Progenitor cell of endocrine pancreas (in vitro differentiated cells): ENCODE measurements around the gene PTGDS. TPM values are rescaled to one million over a fixed set of nuclear protein-coding genes. Genes with fewer than 3 reads are reported as not detected.

Experiments used
- DNase-seq: peaks from one replicate; pipeline ENCODE4 v3.0.0; 2021; ENCODE audit warnings: low spot score; ENCODE audit not compliant: unreplicated experiment
- H3K27ac Mint-ChIP-seq: 2 replicates; pipeline ENCODE4 v1.8.0; 2021; ENCODE audit warnings: mild to moderate bottlenecking, moderate library complexity, mixed read lengths
- H3K27me3 Mint-ChIP-seq: 2 replicates; pipeline ENCODE4 v1.8.0; 2021; ENCODE audit warnings: mixed read lengths
- H3K36me3 Mint-ChIP-seq: 2 replicates; pipeline ENCODE4 v1.8.0; 2022; ENCODE audit warnings: mixed read lengths; ENCODE audit not compliant: insufficient read depth
- H3K4me1 Mint-ChIP-seq: 2 replicates; pipeline ENCODE4 v1.8.0; 2021; ENCODE audit warnings: low read depth, mixed read lengths
- H3K4me3 Mint-ChIP-seq: 2 replicates; pipeline ENCODE4 v1.8.0; 2021; ENCODE audit warnings: low read depth, mild to moderate bottlenecking, moderate library complexity, mixed read lengths
- H3K9me3 Mint-ChIP-seq: 2 replicates; pipeline ENCODE4 v1.8.0; 2021; ENCODE audit warnings: low read depth, mixed read lengths
- CTCF ChIP-seq: fragments of 200-600 bp; sonication (generic); IDR thresholded peaks from one replicate; pipeline ENCODE4 v1.5.0; 2021; ENCODE audit warnings: antibody characterized with exemption, mild to moderate bottlenecking; ENCODE audit not compliant: unreplicated experiment
- total RNA-seq: library from RNA; stranded (reverse); gene quantifications from 2 replicates; pipeline ENCODE4 v1.2.1, GENCODE V29; 2021

PTGDS gene
- total RNA-seq, 1 donor from 2014 or later: not detected

GRCh38 chr9:137023583-137023991 lies 46.3 kb downstream of the PTGDS start:
- Mint-ChIP-seq H3K4me1 (peaks cover 2% of the 10 kb centered on the region), H3K4me3 (no peak overlapping the region), H3K9me3 (no peaks in the 10 kb centered on the region), H3K27ac (no peak overlapping the region), H3K27me3 (peaks cover 3% of the 10 kb centered on the region), H3K36me3 (no peaks in the 10 kb centered on the region)
- no peak for TF ChIP-seq CTCF
- DNase-seq: no peak

- Mint-ChIP-seq H3K4me3 (no peak overlapping the region), H3K4me1 (peaks cover 2% of the 10 kb centered on the region), H3K27me3 (peaks cover 3% of the 10 kb centered on the region), H3K9me3 (no peaks in the 10 kb centered on the region), H3K36me3 (no peaks in the 10 kb centered on the region), H3K27ac (no peak overlapping the region)
- no peak for TF ChIP-seq CTCF
- no peak for DNase-seq
Observed at GRCh38 chr9:137025517-137025966, 48.2 kb downstream of the PTGDS start.

- H3K9me3 Mint-ChIP-seq: no peaks in the 10 kb centered on the region
- H3K4me1 Mint-ChIP-seq: peaks cover 2% of the 10 kb centered on the region
- H3K4me3 Mint-ChIP-seq: no peak overlapping the region
- DNase-seq: no peak
- no peaks in the 10 kb centered on the region for H3K36me3 Mint-ChIP-seq
- H3K27ac Mint-ChIP-seq: no peak overlapping the region
- TF ChIP-seq CTCF: no peak
- peaks cover 3% of the 10 kb centered on the region for H3K27me3 Mint-ChIP-seq
Observed at GRCh38 chr9:137026384-137026783, 49.1 kb downstream of the PTGDS start.

GRCh38 chr9:137026828-137027227 lies 49.5 kb downstream of the PTGDS start:
- H3K4me3 Mint-ChIP-seq: peak overlapping the region; percentile 75
- H3K27ac Mint-ChIP-seq: no peak overlapping the region
- TF ChIP-seq CTCF: no peak
- H3K27me3 Mint-ChIP-seq: peaks cover 3% of the 10 kb centered on the region
- no peaks in the 10 kb centered on the region for H3K36me3 Mint-ChIP-seq
- H3K9me3 Mint-ChIP-seq: no peaks in the 10 kb centered on the region
- H3K4me1 Mint-ChIP-seq: peaks cover 2% of the 10 kb centered on the region
- no peak for DNase-seq

- Mint-ChIP-seq H3K4me1 (peaks cover 2% of the 10 kb centered on the region), H3K27ac (peak within 1 kb of the TSS; percentile 33)
- no peak for DNase-seq
Observed at GRCh38 chr9:137027369-137028262, 50.3 kb downstream of the PTGDS start, which contains the start of gene ABCA2. Gene ABCA2, minus strand, starts transcription at chr9:137028237. Its CDS starts 97 bp downstream, at chr9:137028140.

More at GRCh38 chr9:137027369-137028262, 50.3 kb downstream of the PTGDS start, which contains the start of gene ABCA2:
- Mint-ChIP-seq H3K9me3 (no peaks in the 10 kb centered on the region), H3K4me3 (peak within 1 kb of the TSS; percentile 75), H3K27me3 (peaks cover 3% of the 10 kb centered on the region), H3K36me3 (no peaks in the 10 kb centered on the region)
- TF ChIP-seq CTCF: no peak
